NCI-H446 treated with DMSO at 0.1 percent for 48 hours (cell line): ENCODE data around the gene SHC2.
"Not testable (repeated sequence)": the region's sequence is repeated elsewhere in the genome, so short reads cannot be mapped to it uniquely, and the experiment has no call there.

ENCODE experiments used
- DNase-seq: peaks from one replicate; lab custom pipeline; 2025; lab: John Stamatoyannopoulos, UW

SHC2 gene

GRCh38 chr19:389255-389934 lies 71.4 kb downstream of the SHC2 start:
- no peak for DNase-seq

- DNase-seq: no peak
These were observed 72.1 kb downstream of the SHC2 start for GRCh38 chr19:388691-389090.

GRCh38 chr19:387777-388176 lies 73.1 kb downstream of the SHC2 start:
- DNase-seq: no peak

GRCh38 chr19:386632-387301 lies 74.1 kb downstream of the SHC2 start:
- not testable (repeated sequence) for DNase-seq

GRCh38 chr19:386189-386588 lies 74.6 kb downstream of the SHC2 start:
- not testable (repeated sequence) for DNase-seq

- DNase-seq: no peak
These were observed 76.0 kb downstream of the SHC2 start for GRCh38 chr19:384799-385169.

- DNase-seq: no peak
These were observed 76.7 kb downstream of the SHC2 start for GRCh38 chr19:383922-384798.

- DNase-seq: no peak
These were observed 77.8 kb downstream of the SHC2 start for GRCh38 chr19:383040-383439.

- not testable (repeated sequence) for DNase-seq
These were observed 78.3 kb downstream of the SHC2 start for GRCh38 chr19:382578-382977.

- not testable (repeated sequence) for DNase-seq
These were observed 78.9 kb downstream of the SHC2 start for GRCh38 chr19:381901-382300.

- DNase-seq: not testable (repeated sequence)
These were observed 80.1 kb downstream of the SHC2 start for GRCh38 chr19:380618-381219.

- no peak for DNase-seq
These were observed 81.0 kb downstream of the SHC2 start for GRCh38 chr19:379796-380195.

GRCh38 chr19:378706-379105 lies 82.1 kb downstream of the SHC2 start:
- DNase-seq: no peak

GRCh38 chr19:377801-378581 lies 82.8 kb downstream of the SHC2 start:
- DNase-seq: no peak

GRCh38 chr19:376111-376470 lies 84.7 kb downstream of the SHC2 start:
- DNase-seq: no peak

- DNase-seq: no peak
These were observed 85.3 kb downstream of the SHC2 start for GRCh38 chr19:375395-376110.

- DNase-seq: no peak
These were observed 86.0 kb downstream of the SHC2 start for GRCh38 chr19:374886-375235.

- peak; percentile 9 for DNase-seq
These were observed 86.5 kb downstream of the SHC2 start for GRCh38 chr19:374183-374885.

- no peak for DNase-seq
These were observed 87.2 kb downstream of the SHC2 start for GRCh38 chr19:373391-374182.
